HG03457 (cell line): ENCODE measurements around the gene PLEKHN1.
A peak's percentile ranks its signal among the peaks of the same experiment; 100 is the strongest.
"Not testable (repeated sequence)": the region's sequence is repeated elsewhere in the genome, so short reads cannot be mapped to it uniquely, and the experiment has no call there.

ENCODE experiments used
- ATAC-seq: cut with Tn5 transposase; IDR thresholded peaks from one replicate; pipeline ENCODE4 v1.9.1; 2021; ENCODE audit warnings: moderate number of reproducible peaks; ENCODE audit not compliant: unreplicated experiment

The PLEKHN1 gene

DNA sequence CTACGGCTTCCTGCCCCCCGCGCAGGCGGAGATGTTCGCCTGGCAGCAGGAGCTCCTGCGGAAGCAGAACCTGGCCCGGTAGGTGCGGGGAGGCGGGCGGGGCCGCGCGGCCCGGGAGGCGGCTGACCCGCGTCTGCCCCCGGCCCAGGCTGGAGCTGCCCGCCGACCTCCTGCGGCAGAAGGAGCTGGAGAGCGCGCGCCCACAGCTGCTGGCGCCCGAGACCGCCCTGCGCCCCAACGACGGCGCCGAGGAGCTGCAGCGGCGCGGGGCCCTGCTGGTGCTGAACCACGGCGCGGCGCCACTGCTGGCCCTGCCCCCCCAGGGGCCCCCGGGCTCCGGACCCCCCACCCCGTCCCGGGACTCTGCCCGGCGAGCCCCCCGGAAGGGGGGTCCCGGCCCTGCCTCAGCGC, 23.9 kb upstream of the PLEKHN1 start:
- no peak for ATAC-seq

DNA sequence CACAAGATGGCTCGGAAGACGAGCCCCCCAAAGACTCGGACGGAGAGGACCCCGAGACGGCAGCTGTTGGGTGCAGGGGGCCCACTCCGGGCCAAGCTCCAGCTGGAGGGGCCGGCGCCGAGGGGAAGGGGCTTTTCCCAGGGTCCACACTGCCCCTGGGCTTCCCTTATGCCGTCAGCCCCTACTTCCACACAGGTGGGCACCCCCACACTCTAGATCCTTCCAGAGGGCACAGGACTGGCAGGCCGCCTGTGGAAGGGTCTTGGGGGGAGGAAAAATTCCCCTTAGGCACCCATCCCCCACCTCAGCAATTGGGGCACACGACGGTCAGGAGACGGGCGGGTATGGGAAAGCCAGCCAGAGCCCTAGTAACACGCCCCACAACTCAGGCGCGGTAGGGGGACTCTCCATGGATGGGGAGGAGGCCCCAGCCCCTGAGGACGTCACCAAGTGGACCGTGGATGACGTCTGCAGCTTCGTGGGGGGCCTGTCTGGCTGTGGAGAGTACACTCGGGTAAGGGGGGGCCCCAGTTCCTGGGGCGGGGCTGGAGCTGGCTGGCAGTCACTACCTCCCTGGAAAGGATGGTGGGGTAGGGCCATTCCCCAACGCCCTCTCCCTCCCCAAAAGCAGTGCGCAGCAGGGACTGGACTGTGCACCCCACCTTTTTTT, 23.3 kb upstream of the PLEKHN1 start:
- ATAC-seq: no peak

DNA sequence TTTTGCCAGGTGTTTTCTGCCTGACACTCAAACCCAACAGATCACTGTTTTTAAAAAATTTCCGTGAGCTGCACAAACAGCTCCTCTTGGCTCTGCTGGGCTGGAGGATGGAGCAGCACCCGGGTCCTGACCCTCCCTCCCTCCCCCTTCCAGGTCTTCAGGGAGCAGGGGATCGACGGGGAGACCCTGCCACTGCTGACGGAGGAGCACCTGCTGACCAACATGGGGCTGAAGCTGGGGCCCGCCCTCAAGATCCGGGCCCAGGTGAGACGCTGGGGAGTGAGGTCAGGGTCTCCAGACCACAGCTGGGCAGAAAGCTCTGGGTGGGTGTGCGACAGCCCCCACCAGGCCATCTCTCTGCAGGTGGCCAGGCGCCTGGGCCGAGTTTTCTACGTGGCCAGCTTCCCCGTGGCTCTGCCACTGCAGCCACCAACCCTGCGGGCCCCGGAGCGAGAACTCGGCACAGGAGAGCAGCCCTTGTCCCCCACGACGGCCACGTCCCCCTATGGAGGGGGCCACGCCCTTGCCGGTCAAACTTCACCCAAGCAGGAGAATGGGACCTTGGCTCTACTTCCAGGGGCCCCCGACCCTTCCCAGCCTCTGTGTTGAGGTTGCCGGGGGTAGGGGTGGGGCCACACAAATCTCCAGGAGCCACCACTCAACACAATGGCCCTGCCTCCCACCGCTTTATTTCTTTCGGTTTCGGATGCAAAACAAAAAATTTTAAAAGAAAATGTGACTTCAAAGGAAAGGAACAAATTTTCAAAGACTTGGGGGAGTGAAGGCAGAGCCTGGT, 22.5 kb upstream of the PLEKHN1 start:
- no peak for ATAC-seq

- no peak for ATAC-seq
Observed at GRCh38 chr1:944341-945325, 21.6 kb upstream of the PLEKHN1 start.

- no peak for ATAC-seq
Observed at GRCh38 chr1:945688-946556, 20.4 kb upstream of the PLEKHN1 start.

DNA sequence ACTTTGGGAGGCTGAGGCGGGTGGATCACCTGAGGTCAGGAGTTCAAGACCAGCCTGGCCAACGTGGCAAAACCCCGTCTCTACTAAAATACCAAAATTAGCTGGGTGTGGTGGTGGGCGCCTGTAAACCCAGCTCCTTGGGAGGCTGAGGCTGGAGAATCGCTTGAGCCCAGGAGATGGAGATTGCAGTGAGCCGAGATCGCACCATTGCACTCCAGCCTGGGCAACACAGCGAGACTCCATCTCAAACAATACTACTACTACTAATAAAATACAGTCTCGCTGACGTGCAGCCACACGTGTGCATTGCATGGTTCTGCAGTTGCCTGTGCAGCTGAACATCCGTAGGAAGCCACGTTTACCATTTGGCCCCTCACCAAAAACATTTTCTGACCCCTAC, 19.5 kb upstream of the PLEKHN1 start:
- ATAC-seq: not testable (repeated sequence)

GRCh38 chr1:947958-948357, 18.3 kb upstream of the PLEKHN1 start:
- ATAC-seq: no peak

GRCh38 chr1:950268-950667, 16.0 kb upstream of the PLEKHN1 start:
- ATAC-seq: no peak

- no peak for ATAC-seq
Observed at GRCh38 chr1:950881-951280, 15.4 kb upstream of the PLEKHN1 start.

GRCh38 chr1:951364-951763, 14.9 kb upstream of the PLEKHN1 start:
- ATAC-seq: no peak

GRCh38 chr1:952201-952600, 14.1 kb upstream of the PLEKHN1 start:
- no peak for ATAC-seq

GRCh38 chr1:952603-953002, 13.7 kb upstream of the PLEKHN1 start:
- no peak for ATAC-seq

DNA sequence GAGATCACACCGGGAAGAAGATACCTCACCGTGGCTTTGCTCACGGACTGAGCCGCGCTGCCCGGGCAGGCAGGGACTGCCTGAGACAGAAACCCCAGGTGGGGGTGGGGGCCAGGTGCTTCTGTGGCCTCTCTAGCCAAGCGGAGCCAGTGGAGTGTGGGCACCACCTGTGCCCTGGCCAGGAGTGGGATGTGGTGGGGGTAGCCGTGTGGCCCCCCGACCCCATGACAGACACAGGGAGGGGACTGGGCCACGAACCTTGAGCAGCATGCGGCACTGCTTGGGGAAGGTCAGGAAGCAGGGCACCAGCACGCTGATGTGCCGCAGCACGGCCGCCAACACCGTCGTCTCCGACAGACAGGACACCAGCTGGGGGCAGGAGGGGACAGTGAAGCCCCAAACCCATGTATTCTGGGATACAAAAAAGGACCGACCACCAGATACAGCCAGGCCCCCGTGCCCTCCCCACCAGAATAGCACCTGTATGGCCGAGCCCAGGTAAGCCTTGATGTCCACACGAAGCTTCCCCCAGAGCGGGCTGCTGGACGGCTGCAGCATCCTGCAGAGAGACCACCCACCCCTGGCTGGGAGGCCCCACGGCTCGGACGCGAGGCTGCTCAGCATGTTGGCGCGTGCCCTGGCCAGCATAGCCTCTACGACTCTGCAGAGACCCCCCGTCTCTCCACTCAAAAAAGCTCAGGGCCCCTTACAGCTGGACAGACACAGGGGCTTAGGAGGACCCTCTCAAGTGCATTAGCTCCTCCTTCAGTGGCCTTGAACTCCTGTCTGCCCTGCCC, 12.6 kb upstream of the PLEKHN1 start:
- ATAC-seq: no peak

- no peak for ATAC-seq
Observed at GRCh38 chr1:954927-955326, 11.4 kb upstream of the PLEKHN1 start.

DNA sequence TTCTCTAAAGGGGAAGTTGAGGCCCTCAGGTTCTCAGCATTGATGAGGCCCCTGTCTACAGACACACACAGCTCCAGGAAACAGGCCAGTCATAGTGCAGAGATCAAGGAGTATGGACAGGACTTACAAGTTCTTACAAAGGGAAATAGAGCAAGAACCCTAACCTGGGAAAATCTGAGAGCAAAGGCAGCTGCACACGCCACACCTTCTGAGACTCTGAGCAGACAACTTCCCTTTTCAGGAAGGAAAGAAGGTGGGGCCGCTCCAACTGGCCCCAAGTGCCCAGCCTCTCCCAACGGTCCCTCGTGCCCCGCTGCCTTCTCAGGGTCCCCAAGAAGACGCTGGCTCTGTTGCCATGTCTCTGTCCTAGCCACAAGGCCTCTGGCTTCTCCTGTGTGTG, 10.8 kb upstream of the PLEKHN1 start:
- no peak for ATAC-seq

DNA sequence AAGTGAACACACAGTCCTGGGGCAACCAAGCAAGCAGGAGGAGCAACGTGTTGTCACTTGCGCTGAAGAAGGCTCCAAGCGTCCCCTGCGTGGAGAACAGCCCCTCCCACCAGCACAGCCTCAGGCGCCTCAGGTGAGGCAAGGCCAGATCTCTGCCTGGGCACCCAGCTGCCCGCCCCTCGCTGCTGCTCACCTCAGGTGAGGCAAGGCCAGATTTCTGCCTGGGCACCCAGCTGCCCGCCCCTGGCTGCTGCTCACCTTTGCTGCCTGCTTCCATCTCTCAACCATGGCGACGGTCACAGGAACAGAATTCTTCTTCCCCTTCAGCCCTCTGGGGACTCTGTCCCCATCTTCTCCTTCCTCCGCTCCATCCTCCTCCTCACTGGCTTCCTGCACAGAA, 9.6 kb upstream of the PLEKHN1 start:
- no peak for ATAC-seq

GRCh38 chr1:958823-959730, 7.2 kb upstream of the PLEKHN1 start, which contains the start of gene NOC2L:
TSS of gene NOC2L (minus strand) at chr1:959256. CDS start at chr1:959240, 16 bp downstream.
- ATAC-seq: peak; percentile 37

GRCh38 chr1:959731-960362, 6.4 kb upstream of the PLEKHN1 start:
- ATAC-seq: no peak
